Omental fat pad (tissue), 4 donors: ENCODE results near the gene GRIK1. TPM values are rescaled to one million over a fixed set of nuclear protein-coding genes. Genes with fewer than 3 reads are reported as not detected.

Experiments
- ATAC-seq: fragments of 150-250 bp; one replicate; pipeline ENCODE4 v1.9.1; 2016; ENCODE audit warnings: mild to moderate bottlenecking, moderate library complexity; ENCODE audit not compliant: low FRiP score
- DNase-seq: peaks from one replicate; pipeline ENCODE4 v3.0.0-alpha.2; 2019; ENCODE audit warnings: low spot score
- total RNA-seq, 4 donors: library from RNA; depleted of rRNA; stranded (reverse); fragments of >200 nt; gene quantifications; one replicate each; pipeline ENCODE4 v1.1.0, GENCODE V29; 2016
- TF ChIP-seq, protein P1 (sequence below), 3 donors: fragments of 450-650 bp; IDR thresholded peaks; one replicate each; pipeline ENCODE4 v1.5.1; 2016 to 2017; ENCODE audit warnings: antibody characterized with exemption in 3 of 3, mild to moderate bottlenecking in 3 of 3, moderate library complexity in 2 of 3

Gene GRIK1
- total RNA-seq, 4 donors from 2014 or later = 0.09 to 0.44 (median 0.32) TPM; not detected in 1

DNA sequence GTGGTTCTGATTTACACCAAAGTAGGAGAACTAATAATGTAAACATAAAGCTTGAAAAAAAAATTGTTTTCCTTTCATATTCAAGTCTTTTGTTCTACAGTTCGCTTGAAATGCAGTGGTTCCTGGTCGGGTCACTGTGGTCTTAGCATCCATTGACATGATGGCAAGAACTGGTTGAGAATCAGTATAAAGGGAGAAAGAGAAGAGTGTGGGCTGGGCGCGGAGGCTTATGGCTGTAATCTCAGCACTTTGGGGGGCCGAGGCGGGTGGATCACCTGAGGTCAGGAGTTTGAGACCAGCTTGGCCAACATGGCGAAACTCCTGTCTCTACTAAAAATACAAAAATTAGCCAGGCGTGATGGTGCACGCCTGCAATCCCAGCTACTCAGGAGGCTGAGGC lies 390.2 kb downstream of the GRIK1 start:
- TF ChIP-seq, protein P1, sequence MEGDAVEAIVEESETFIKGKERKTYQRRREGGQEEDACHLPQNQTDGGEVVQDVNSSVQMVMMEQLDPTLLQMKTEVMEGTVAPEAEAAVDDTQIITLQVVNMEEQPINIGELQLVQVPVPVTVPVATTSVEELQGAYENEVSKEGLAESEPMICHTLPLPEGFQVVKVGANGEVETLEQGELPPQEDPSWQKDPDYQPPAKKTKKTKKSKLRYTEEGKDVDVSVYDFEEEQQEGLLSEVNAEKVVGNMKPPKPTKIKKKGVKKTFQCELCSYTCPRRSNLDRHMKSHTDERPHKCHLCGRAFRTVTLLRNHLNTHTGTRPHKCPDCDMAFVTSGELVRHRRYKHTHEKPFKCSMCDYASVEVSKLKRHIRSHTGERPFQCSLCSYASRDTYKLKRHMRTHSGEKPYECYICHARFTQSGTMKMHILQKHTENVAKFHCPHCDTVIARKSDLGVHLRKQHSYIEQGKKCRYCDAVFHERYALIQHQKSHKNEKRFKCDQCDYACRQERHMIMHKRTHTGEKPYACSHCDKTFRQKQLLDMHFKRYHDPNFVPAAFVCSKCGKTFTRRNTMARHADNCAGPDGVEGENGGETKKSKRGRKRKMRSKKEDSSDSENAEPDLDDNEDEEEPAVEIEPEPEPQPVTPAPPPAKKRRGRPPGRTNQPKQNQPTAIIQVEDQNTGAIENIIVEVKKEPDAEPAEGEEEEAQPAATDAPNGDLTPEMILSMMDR (IDR thresholded peaks at IDR 0.05) = no peak
- ATAC-seq = no peak
- no peak for DNase-seq

DNA sequence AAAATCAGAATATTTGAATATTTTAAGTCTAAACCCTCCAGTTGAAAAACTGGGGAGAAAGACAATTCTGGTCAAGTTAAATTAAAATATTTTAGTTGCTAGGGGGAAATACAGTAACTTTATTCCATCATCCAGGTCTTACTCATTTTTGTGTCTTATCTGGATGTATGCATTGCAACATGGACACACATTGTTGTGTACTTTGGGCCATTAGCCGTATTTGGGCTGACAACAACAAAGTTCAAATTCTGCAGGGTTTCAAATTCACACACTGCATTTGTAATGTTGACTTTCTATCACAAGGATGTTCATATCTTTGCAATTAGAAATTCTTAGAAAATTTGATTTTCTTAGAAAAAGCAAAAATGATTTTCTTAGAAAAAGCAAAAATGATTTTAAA lies 391.8 kb downstream of the GRIK1 start:
- TF ChIP-seq, protein P1 (IDR thresholded peaks at IDR 0.05) = no peak
- no peak for DNase-seq
- ATAC-seq = no peak

DNA sequence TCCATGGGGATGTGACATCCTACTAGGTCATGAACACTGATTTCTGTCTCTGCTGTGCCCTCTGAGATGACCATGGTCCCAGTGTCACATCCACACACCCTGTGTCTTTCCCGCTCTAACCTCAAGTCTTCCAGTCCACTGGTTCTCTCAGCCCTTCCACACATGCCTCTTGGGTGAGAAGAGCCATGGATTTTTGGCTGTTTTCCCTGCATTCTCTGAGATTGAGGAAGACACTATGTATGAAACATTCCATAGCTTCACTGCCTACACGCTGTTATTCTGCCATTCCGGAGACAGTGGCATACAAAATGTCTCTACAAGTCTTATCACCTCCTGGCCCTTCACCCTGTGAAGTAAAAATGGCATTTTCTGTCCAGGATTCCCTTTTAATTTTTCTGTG lies 393.7 kb downstream of the GRIK1 start:
- ATAC-seq (no peak), DNase-seq (no peak)
- TF ChIP-seq, protein P1 (IDR thresholded peaks at IDR 0.05) = no peak

DNA sequence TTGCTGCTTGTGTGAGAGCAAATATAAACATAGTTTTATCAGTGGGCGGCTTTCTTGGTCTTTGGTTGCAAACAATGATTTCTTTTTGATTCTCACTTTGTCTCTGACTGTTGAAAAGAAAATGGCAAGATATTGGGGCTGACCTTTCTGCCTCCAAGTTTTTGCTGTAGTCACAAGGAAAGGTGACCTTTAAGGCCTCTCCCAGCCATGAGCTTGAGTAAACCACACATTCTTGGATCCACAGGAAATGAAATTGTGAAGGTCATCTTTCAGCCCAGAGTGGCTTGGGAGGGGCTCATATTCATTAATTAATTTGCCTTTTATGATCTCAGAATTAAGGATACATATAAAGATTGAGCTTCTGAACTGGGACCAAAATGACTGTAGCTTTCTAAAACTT lies 399.5 kb downstream of the GRIK1 start:
- no peak for DNase-seq
- TF ChIP-seq, protein P1 (IDR thresholded peaks at IDR 0.05) = no peak
- ATAC-seq = no peak

DNA sequence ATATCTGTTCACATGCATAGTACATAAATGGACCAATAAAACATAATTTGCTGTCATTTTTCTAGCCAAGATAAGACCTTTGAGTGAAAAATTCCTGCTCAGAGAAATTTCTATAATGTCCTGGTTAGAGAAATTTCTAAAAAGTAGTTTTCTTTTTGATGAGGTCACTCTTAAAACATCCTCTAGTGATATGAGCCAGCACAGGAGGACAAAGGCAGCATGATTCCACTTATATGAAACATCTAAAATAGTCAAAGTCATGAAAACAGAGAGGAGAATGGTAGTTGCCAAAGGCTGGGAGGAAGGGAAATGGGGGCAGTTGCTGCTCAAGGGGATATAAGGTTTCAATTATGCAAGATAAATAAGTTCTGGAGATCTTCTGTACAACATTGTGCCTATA lies 401.7 kb downstream of the GRIK1 start:
- ATAC-seq (no peak), DNase-seq (no peak)
- TF ChIP-seq, protein P1 (IDR thresholded peaks at IDR 0.05) = no peak

DNA sequence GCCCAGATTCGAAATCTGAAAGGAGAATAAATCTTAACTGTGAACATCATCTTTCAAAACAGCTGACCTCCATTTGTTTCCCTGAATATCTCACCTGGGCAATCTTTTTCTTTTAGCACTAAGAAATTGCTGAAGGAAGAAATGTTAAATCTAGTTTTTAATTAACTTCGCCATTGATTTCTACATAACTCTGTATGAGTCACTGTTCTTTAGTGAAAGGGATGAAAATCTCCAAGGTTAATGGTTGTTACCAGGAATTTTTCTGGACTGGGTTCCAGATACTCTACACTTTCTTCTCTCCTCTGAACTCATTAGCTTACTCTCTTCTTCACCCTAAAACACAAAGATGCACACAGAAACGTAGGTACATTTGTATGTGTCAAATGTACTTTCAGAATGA lies 405.3 kb downstream of the GRIK1 start:
- ATAC-seq = no peak
- no peak for DNase-seq
- TF ChIP-seq, protein P1 (IDR thresholded peaks at IDR 0.05) = no peak

DNA sequence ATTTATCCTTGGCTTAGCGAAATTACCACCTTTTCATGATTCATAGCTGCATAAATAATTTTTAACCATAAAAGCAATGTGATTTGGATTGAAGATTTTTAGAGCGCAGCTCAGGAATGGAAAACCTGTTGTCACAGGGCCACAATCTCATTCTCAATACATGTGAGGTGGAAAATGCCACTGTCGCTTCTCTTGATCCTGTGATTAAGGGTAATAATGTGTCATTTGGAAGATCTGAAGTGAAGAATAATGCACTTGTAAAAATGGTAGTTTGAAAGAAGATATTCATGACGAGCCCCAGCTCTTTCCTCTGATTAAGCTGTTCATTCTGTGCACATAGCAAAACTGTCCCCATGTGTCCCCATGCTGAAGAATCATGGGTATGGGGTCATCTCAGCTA lies 410.7 kb downstream of the GRIK1 start:
- DNase-seq (no peak), ATAC-seq (no peak)
- TF ChIP-seq, protein P1 (IDR thresholded peaks at IDR 0.05) = no peak
